ENCODE results near the gene PON2. TPM values are rescaled to one million over a fixed set of nuclear protein-coding genes. Genes with fewer than 3 reads are reported as not detected.
A peak's percentile ranks its signal among the peaks of the same experiment; 100 is the strongest.

PON2 gene
- polyA plus RNA-seq, 1 of the 3 experiments (the other 2 are of a cell fraction), result 125 TPM

DNA sequence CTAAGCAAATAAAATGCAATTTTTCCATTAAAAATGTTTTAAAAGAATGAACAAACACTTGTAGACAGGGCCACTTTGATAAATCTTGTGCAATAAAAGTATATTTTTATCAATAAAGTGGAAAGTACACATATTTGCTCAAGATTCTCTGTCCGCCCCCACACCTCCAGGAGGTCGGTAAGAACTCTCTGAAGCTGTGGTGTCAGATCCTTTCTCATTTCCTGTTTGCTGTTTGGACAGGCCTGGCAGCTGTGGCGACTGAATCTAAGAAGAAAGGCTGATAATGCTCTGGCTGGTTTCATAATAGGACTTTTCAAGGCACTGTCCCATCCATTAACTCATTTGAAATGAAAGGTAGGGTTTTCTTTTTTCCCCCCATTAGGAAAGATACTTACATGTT, 35.6 kb upstream of the PON2 start:
- H3K4me3 ChIP-seq (ENCODE audit: low read depth in 2 of 2, low read length in 1 of 2), result no peak overlapping the region
- peaks cover 0 to 5% of the 10 kb centered on the region in 2 experiments; a peak in 2 of 4 replicates for H3K4me1 ChIP-seq (ENCODE audit: control insufficient read depth in 1 of 2, insufficient read depth in 2 of 2, low read depth in 1 of 2, low read length in 1 of 2)
- H3K27me3 ChIP-seq (ENCODE audit: insufficient read depth), result no peaks in the 10 kb centered on the region
- no peak overlapping the region for H3K9ac ChIP-seq
- no peak overlapping the region for H3K4me2 ChIP-seq
- H3K79me2 ChIP-seq (ENCODE audit: insufficient read depth), result no peaks in the 10 kb centered on the region
- H3K9me2 ChIP-seq, result no peaks in the 10 kb centered on the region
- no peaks in the 10 kb centered on the region for H3K36me3 ChIP-seq (replicated peaks in 1 of 2; ENCODE audit: control insufficient read depth in 1 of 2, insufficient read depth in 2 of 2, low read length in 1 of 2)
- DNase-seq, result no peak
- POLR2A ChIA-PET, result no interaction called here
- CTCF ChIA-PET, result interaction anchor here (1.3 kb wide), 1 partner anchor 12 kb away, joined by 3 read pairs; no protein-coding TSS in a partner anchor
- H3F3A ChIP-seq (replicated peaks; ENCODE audit: insufficient read depth), result no peaks in the 10 kb centered on the region
- H3K9me3 ChIP-seq, result no peaks in the 10 kb centered on the region
- no peaks in the 10 kb centered on the region for H4K20me1 ChIP-seq (ENCODE audit: insufficient read depth)
- H3K27ac ChIP-seq (ENCODE audit: low read depth in 2 of 2, low read length in 1 of 2), result no peak overlapping the region
- TF ChIP-seq RAD21 (IDR thresholded peaks at IDR 0.05; ENCODE audit: low read length) (no peak), RFX5 (IDR thresholded peaks at IDR 0.05; ENCODE audit: low read length) (no peak), ELF1 (IDR thresholded peaks at IDR 0.05) (no peak), TCF12 (IDR thresholded peaks at IDR 0.05) (no peak)
- peak overlapping the region; percentile 45; the same call in 1 of the 2 replicates for H2AFZ ChIP-seq (ENCODE audit: low read depth)
- 41% methylated on average over 3 of the region's 3 CpGs for WGBS (ENCODE audit: low lambda C conversion rate)

DNA sequence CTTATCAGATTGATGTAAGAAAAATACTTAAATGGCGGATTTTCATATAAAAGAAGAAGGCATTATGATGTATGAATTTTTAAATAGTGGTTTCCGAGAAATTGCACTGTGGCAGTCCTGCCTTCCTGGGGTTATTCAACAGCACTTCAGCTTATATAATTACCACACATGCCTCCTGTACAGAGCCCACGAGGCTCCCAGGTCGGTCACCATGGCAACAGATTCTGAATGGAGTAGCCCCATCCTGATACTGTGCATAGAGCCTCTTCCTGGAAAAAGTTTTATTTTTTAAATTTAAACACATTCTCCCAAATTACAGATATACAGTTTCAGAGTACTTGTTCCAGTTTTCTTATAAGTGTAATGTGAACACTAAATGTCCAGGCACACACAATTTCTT, 35.0 kb upstream of the PON2 start:
- POLR2A ChIA-PET, result no interaction called here
- H3K27ac ChIP-seq (ENCODE audit: low read depth in 2 of 2, low read length in 1 of 2), result no peak overlapping the region

GRCh38 chr7:95469187-95469586, 34.4 kb upstream of the PON2 start:
- Histone ChIP-seq H3K9ac (no peak overlapping the region), H3K27ac (ENCODE audit: low read depth in 2 of 2, low read length in 1 of 2) (no peak overlapping the region), H3K9me2 (no peaks in the 10 kb centered on the region), H3K79me2 (ENCODE audit: insufficient read depth) (no peaks in the 10 kb centered on the region), H3F3A (replicated peaks; ENCODE audit: insufficient read depth) (no peaks in the 10 kb centered on the region), H3K4me2 (no peak overlapping the region), H3K27me3 (ENCODE audit: insufficient read depth) (no peaks in the 10 kb centered on the region), H3K36me3 (replicated peaks in 1 of 2; ENCODE audit: control insufficient read depth in 1 of 2, insufficient read depth in 2 of 2, low read length in 1 of 2) (no peaks in the 10 kb centered on the region), H2AFZ (ENCODE audit: low read depth) (no peak overlapping the region), H4K20me1 (ENCODE audit: insufficient read depth) (no peaks in the 10 kb centered on the region), H3K4me1 (ENCODE audit: control insufficient read depth in 1 of 2, insufficient read depth in 2 of 2, low read depth in 1 of 2, low read length in 1 of 2) (peaks cover 0 to 5% of the 10 kb centered on the region in 2 experiments; a peak in 2 of 4 replicates), H3K4me3 (ENCODE audit: low read depth in 2 of 2, low read length in 1 of 2) (no peak overlapping the region), H3K9me3 (no peaks in the 10 kb centered on the region)
- WGBS (ENCODE audit: low lambda C conversion rate), result 47% methylated on average over 1 of the region's 1 CpG
- no peak for DNase-seq
- ChIA-PET CTCF (interaction anchor here (4.3 kb wide), 1 partner anchor 8 kb away, joined by 33 read pairs; no protein-coding TSS in a partner anchor), POLR2A (no interaction called here)
- no peak for TF ChIP-seq TEAD4 (IDR thresholded peaks at IDR 0.05; ENCODE audit: borderline replicate concordance, insufficient read depth)
- no peak for TF ChIP-seq TCF12 (IDR thresholded peaks at IDR 0.05)
- no peak for TF ChIP-seq ELF1 (IDR thresholded peaks at IDR 0.05)
- no peak for TF ChIP-seq FOXJ3 (CRISPR knock-in tag; IDR thresholded peaks at IDR 0.05)
- TF ChIP-seq RXRA (IDR thresholded peaks at IDR 0.05; ENCODE audit: borderline replicate concordance, low read depth), result no peak
- TF ChIP-seq, protein P1, sequence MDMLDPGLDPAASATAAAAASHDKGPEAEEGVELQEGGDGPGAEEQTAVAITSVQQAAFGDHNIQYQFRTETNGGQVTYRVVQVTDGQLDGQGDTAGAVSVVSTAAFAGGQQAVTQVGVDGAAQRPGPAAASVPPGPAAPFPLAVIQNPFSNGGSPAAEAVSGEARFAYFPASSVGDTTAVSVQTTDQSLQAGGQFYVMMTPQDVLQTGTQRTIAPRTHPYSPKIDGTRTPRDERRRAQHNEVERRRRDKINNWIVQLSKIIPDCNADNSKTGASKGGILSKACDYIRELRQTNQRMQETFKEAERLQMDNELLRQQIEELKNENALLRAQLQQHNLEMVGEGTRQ (IDR thresholded peaks at IDR 0.05; ENCODE audit: borderline replicate concordance, low read depth, low read length), result no peak
- TF ChIP-seq, protein P2, sequence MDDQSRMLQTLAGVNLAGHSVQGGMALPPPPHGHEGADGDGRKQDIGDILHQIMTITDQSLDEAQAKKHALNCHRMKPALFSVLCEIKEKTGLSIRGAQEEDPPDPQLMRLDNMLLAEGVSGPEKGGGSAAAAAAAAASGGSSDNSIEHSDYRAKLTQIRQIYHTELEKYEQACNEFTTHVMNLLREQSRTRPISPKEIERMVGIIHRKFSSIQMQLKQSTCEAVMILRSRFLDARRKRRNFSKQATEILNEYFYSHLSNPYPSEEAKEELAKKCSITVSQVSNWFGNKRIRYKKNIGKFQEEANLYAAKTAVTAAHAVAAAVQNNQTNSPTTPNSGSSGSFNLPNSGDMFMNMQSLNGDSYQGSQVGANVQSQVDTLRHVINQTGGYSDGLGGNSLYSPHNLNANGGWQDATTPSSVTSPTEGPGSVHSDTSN (IDR thresholded peaks at IDR 0.05), result no peak
- no peak for TF ChIP-seq SMC3 (IDR thresholded peaks at IDR 0.05; ENCODE audit: low read depth, low read length)
- TF ChIP-seq POLR2AphosphoS5 (IDR thresholded peaks at IDR 0.05; ENCODE audit: low read depth, low read length), result no peak

More for the DNA sequence above, 35.0 kb upstream of the PON2 start:
- Histone ChIP-seq H3F3A (replicated peaks; ENCODE audit: insufficient read depth) (no peaks in the 10 kb centered on the region), H3K4me1 (ENCODE audit: control insufficient read depth in 1 of 2, insufficient read depth in 2 of 2, low read depth in 1 of 2, low read length in 1 of 2) (peaks cover 0 to 5% of the 10 kb centered on the region in 2 experiments; a peak in 2 of 4 replicates), H3K4me2 (no peak overlapping the region), H4K20me1 (ENCODE audit: insufficient read depth) (no peaks in the 10 kb centered on the region), H2AFZ (ENCODE audit: low read depth) (no peak overlapping the region), H3K36me3 (replicated peaks in 1 of 2; ENCODE audit: control insufficient read depth in 1 of 2, insufficient read depth in 2 of 2, low read length in 1 of 2) (no peaks in the 10 kb centered on the region), H3K9me2 (no peaks in the 10 kb centered on the region), H3K9me3 (no peaks in the 10 kb centered on the region), H3K9ac (no peak overlapping the region), H3K4me3 (ENCODE audit: low read depth in 2 of 2, low read length in 1 of 2) (no peak overlapping the region), H3K79me2 (ENCODE audit: insufficient read depth) (no peaks in the 10 kb centered on the region), H3K27me3 (ENCODE audit: insufficient read depth) (no peaks in the 10 kb centered on the region)
- CTCF ChIA-PET, result interaction anchor here (0.6 to 1.3 kb wide), 2 partner anchors 11 to 348 kb away, joined by 3 to 4 read pairs; no protein-coding TSS in a partner anchor
- TF ChIP-seq EP300 (IDR thresholded peaks at IDR 0.05; ENCODE audit: borderline replicate concordance in 1 of 2, low read depth in 1 of 2, low read length in 1 of 2), result no peak
- peak; percentile 16 for DNase-seq
- WGBS (ENCODE audit: low lambda C conversion rate), result 40% methylated on average over 4 of the region's 4 CpGs
